Ureter (tissue), 1 donor: ENCODE results near the gene CCNI2. TPM values are rescaled to one million over a fixed set of nuclear protein-coding genes. Genes with fewer than 3 reads are reported as not detected.

ENCODE experiments used
- DNase-seq: peaks from one replicate; pipeline ENCODE4 v3.0.0-alpha.2; 2020; ENCODE audit warnings: low spot score
- total RNA-seq: library from RNA; stranded (reverse); gene quantifications from one replicate; pipeline ENCODE4 v1.2.4, GENCODE V29; 2023
- donor health status: DM: yes; HTN: yes; CAD: no.

The CCNI2 gene
- total RNA-seq, 1 donor from 2014 or later: 5.8 TPM

DNA sequence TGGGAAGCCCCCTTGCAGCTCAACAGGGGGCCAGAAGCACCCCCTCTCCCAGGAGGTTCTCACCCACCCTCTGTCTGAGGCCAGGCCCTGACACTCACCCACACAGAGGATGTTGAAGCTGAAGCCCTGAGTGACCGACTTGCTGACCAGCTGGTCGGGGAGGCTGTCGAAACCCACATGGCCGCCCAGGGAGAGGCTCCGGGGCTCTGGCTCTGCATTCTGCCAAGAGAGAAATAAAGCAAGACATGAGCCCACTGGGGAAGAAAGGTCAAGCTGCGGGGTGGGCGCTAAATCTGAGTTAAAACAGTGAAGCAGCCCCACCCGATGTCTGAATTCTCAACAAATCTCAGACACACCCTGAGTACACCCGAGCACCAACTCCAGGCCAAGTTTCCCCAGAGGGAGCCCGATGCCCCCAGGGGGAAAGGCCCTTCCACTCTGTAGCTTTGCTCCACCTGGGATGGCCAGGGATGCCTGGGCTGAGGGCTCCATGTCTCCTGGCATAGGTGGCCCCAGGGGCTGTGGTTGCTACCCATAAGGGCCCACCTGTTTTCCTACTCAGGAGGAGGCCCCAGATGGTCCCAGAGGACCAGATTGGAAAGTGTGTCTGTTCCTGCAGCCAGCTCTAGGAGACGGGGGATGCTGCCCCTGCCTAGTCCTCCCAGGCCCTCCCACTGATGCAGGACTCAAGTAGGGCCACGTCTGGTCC lies 18.2 kb downstream of the CCNI2 start:
- no peak for DNase-seq

- DNase-seq: no peak
Observed at GRCh38 chr5:132766020-132766805, 19.0 kb downstream of the CCNI2 start.

DNA sequence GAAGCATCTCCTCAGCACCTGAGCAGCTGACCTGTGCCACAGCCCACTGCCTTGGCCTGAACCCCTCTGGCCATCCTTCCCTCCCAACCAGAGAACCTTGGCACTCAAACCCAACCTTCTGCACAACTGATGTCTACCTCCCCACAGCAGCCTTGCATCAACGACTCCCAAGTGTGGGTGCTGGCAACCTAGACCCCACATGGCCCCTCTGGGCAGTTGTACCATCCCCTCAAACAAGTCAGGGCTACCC lies 19.5 kb downstream of the CCNI2 start:
- no peak for DNase-seq

DNA sequence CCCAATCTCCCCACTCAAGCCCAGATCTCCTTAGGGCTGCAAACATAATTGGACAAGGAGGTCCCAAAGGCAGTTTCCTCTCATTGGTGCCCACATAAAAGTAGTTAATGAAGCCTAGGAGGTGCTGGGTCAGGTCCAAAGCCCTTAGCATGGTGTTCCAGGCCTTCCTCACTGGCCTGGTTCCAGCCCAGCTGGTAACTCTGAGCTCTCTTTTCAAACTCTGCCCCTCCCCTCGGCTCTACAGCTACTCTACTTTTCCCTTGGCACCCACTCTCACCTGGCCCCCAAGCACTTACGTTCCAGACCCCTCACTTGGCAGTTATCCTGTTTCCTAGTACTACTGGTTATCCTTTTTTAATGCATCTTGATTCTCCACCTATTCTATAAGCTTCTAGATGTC lies 19.9 kb downstream of the CCNI2 start:
- DNase-seq: no peak

DNA sequence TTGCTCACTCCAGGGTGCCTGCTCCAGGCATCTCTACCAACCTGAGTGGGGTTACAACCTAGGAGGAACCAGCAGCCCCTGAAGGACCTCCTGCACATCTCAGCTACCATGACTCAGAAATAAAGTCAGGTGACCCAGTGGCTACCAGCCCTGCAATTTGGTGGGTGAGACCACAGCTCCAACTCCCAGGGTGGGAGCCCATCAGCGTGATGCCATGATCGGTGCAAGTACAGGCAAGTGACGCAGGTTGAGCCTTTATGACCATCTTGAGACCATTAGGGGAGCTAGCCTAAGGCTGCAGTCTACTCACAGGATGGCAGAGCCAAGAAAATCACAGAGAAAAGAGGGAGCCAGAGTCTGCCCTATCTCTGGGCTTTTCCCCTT lies 21.3 kb downstream of the CCNI2 start:
- no peak for DNase-seq

DNA sequence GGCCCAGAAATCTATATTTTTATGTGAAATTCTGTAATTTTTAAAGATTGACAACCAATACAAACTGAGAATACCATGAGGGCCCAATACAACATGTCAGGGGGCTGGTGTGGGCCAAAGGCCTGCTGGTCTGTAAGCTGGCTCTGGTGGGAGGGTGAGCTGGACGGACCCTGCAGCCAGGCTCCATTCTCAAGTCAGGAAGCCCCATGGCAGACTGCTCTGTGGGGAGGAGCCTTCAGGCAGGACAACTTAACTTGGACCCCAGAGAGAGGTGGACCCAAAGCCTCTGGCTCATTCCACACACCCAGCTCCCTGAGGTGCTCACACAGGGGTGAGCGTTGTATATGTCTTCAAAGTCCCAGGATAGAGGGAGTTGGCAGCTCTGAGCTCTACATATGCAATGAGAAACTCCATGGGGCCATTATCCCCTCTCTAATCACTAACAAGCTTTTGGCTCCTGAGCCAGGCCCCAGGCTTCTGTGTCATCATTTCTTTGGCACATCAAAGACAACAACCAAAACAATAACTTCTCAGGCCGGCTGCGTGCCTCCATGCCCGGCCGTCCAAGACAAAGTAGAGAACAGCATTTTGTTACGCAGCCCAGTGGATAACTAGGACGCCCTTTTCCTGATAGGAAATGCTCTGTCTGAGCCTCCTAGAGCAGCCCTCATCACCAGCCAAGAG lies 23.4 kb downstream of the CCNI2 start:
- DNase-seq: no peak

DNA sequence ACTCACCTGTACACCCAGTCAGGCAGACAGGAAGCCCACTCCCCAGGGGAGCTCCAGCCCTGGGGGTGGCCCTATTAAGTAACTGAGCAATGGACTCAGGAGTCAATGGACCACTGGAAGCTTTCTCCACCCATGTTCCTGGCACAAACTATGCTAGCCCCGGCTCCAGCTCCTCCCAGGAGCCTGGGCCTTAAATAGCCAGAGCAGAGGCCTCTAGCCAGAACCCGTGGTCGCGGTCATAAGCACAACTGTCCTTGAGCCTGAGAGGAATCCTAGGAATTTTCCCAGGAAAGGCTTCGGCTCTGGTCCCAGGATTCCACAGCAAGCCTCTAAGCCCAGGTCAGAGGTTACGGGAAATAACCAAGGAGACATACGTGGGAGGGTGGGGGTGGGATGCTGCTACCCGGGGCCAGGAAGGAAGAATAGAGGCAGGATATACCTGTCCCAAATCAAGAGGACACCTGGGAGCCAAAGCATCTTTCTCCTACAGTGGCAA lies 24.3 kb downstream of the CCNI2 start:
- DNase-seq: no peak

DNA sequence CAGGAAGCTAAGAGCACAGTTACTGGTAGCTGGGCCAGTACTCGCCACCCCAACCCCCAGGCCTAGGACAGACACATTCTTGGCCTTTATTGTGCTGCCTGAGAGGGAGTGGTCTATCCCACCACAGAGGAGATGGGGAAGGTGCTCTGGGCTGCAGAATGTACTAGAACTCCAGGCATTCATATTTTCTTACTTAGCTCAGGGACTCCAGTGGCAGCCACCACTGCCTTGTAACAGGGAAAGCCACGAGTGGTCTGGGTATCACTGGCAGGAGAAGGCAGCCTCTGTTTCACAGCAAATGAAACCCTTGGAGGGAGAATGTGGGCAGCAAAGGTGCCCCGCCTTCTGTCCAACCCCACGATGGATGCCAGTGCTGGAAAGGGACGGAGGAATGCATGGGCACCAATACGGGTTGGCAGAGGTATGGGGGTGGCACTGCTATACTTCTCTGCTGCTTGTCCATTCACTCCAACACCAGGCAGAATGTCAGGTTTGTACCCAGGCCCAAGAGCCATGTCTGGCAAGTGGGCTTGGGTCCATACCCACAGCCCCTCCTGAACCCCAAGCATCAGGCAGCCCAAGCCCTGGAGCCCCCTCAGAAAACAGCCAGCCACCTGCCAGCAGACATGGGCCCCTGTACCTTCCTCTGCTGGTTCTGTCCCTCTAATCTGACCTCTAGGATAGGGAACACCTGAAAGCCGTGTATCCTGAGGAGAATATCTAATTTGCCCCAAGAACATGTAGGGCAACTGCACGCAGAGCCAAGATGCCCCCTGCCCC lies 25.3 kb downstream of the CCNI2 start:
- no peak for DNase-seq

DNA sequence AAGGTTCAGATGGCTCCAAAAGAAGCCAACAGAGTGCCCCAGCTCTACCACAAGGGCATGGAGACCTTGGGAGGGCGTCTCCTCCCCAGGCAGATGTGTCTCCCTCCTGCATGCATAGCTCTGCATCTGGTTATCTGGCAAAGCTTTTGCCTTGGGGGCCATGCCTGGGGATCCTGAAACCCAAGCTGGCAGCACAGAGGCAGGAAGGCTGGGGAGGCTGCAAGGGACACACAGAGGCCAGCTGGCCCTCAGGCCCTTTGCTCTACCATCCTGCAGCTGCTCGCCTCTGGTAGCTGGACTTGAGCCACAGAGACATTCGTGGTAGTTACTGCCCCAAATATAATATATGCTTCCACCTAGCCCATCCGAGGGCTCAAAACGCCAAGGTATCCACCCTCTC lies 25.9 kb downstream of the CCNI2 start:
- DNase-seq: no peak

- no peak for DNase-seq
Observed at GRCh38 chr5:132773601-132774355, 26.6 kb downstream of the CCNI2 start.

GRCh38 chr5:132774406-132774805 lies 27.2 kb downstream of the CCNI2 start:
- DNase-seq: peak; percentile 72

GRCh38 chr5:132774896-132775295 lies 27.7 kb downstream of the CCNI2 start:
- DNase-seq: no peak

GRCh38 chr5:132775476-132775961 lies 28.3 kb downstream of the CCNI2 start:
- no peak for DNase-seq

DNA sequence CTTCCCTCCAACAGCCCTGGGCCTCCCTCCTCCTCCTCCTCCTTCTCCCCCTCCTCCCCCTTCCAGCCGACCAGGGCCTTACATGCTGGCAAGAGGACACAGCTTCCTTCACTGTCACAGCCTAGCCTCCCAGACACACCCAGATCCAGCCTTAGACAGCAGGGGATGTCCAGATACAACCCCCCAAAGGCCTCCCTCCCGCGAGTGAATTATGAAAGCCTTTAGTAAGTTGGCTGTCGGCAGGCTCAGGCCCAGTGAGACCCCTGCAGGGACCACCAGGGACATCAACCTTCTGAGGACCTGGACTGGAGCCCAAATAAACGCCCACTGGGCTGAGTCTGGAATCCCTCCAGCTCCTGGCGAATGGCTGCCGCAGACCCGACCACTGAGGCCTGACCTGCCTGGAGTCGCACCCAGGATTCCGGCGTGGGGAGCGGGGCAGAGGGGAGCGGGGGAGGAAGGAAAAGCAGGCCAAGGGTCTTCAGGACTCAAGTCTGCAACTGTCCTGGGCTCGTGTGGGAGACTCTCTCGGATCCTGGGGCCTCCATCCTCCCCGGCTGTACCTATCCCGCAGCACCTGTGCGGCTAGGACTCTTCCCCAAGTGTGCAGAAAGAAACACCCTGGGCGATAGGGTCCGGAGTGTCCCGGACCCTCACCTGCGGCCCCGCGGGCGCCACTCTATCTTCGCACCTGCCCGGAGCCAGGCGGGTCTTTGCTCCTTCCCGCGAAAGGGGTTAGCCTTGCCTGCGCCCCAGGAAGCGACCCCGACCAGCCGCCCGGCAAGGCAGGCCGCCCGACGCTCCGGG lies 29.1 kb downstream of the CCNI2 start:
- DNase-seq: no peak

GRCh38 chr5:132776938-132777208 lies 29.6 kb downstream of the CCNI2 start:
- no peak for DNase-seq

GRCh38 chr5:132777209-132778069 lies 30.2 kb downstream of the CCNI2 start, which contains the start of gene SEPTIN8:
Gene SEPTIN8, minus strand, starts transcription at chr5:132777239. Its CDS starts 102 bp downstream, at chr5:132777137.
- DNase-seq: no peak

DNA sequence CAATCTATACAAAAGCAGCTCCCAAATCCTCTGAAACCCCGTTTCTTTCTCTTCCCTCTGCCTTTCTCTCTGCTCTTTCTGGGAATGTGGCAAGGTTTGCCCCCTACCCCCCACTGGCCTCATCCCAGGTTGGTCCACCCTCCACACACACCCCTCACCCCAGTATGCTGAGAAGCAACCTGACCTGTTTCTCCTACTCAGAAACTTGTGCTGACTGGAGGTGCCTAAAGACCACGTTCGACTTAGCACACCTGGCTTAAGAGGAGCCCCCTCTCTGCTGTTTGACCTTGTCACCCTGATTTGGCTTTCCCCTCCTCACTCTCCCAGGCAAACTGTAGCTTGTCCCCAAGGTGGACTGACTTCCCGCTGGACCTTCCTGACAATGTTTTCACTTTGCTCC lies 30.9 kb downstream of the CCNI2 start:
- DNase-seq: no peak

DNA sequence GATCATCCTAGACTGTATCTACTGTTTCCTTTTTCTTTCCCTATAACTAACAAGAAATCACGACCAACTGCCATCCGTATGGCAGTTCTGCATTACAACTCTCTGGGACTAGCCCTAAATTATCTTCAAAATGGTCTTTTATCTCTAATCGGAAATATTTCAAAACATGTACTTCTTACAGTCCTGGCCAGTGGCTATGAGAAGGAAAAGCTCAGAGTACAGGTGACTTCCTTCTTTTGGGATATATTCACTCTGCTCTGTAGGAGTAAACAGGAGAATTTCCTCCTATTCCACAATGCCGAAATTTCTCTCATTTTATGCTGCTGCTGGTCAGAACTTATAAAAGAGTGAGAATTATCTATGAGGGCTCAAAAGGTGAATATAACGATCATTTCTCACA lies 31.6 kb downstream of the CCNI2 start:
- no peak for DNase-seq

DNA sequence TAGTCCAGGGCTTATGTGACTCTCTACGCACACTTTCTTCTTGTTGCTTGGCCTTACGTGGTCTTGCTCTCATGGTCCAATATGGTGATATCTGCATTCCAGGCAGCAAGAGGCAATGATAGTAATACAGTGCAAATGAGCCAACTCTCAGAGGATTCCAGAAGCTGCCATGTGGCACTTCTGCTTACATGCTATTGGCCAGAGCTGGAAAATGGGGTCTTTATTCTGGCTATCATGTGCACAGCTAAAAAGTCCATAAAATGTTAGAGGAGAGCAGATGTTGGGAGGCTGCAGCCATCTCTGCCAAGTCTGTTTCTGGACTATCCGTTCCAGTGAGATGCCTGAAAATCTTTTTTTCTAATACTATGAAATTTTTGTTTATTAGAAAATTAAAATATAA lies 32.7 kb downstream of the CCNI2 start:
- DNase-seq: no peak

- DNase-seq: no peak
Observed at GRCh38 chr5:132780577-132780976, 33.4 kb downstream of the CCNI2 start.
